WERI-Rb-1 (cell line): Measurements from ENCODE around the gene SLC15A1.

Experiments
- DNase-seq: peaks from one replicate; pipeline ENCODE4 v3.0.0-alpha.2; 2020
- H3K27ac ChIP-seq: fragments of 250-450 bp; sonication (Bioruptor Pico); 2 replicates; pipeline ENCODE4 v1.5.1; 2020; ENCODE audit warnings: mild to moderate bottlenecking, moderate library complexity
- H3K27me3 ChIP-seq: fragments of 250-450 bp; sonication (Bioruptor Pico); 2 replicates; pipeline ENCODE4 v1.5.1; 2021; ENCODE audit warnings: mild to moderate bottlenecking, low read depth, moderate library complexity; ENCODE audit not compliant: insufficient read depth, severe bottlenecking
- H3K36me3 ChIP-seq: fragments of 250-450 bp; sonication (Bioruptor Pico); 2 replicates; pipeline ENCODE4 v1.5.1; 2020; ENCODE audit warnings: mild to moderate bottlenecking, moderate library complexity
- H3K4me3 ChIP-seq: 2 replicates; pipeline ENCODE4 v1.5.1; 2011; ENCODE audit warnings: low read depth, mild to moderate bottlenecking, control low read depth, low read length
- H3K9me3 ChIP-seq: fragments of 250-450 bp; sonication (Bioruptor Pico); 2 replicates; pipeline ENCODE4 v1.5.1; 2021; ENCODE audit warnings: mild to moderate bottlenecking, moderate library complexity; ENCODE audit not compliant: severe bottlenecking
- CTCF ChIP-seq: IDR thresholded peaks from 2 replicates; pipeline ENCODE4 v1.5.1; 2011; ENCODE audit warnings: low read depth, mild to moderate bottlenecking, control low read depth, inconsistent platforms, low read length

Gene SLC15A1

DNA sequence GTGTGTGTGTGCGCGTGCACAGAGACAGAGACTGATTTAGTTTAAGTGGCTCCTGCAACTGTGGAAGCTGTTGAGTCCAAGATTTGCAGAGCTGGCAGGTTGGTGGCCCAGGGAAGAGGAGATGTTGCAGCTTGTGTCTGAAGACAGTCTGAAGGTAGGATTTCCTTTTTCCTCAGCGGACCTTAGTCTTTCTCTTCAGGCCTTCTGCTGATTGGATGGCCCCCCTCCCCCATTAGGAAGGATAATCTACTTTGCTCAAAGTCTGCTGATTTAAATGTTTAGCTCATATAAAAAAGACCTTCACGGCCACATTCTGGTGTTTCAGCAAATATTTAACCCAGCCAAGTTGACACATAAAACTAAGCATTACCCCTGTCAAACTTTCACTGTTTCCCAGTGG lies 84.3 kb downstream of the SLC15A1 start:
- H3K27ac ChIP-seq = 0 out of 2 replicates have a peak overlapping the region, but pooled peaks have one; percentile 1
- no peaks in the 10 kb centered on the region for H3K27me3 ChIP-seq
- no peaks in the 10 kb centered on the region for H3K36me3 ChIP-seq
- peak; percentile 66 for DNase-seq
- no peak overlapping the region for H3K4me3 ChIP-seq
- no peak for TF ChIP-seq CTCF
- H3K9me3 ChIP-seq = peaks cover 2% of the 10 kb centered on the region

DNA sequence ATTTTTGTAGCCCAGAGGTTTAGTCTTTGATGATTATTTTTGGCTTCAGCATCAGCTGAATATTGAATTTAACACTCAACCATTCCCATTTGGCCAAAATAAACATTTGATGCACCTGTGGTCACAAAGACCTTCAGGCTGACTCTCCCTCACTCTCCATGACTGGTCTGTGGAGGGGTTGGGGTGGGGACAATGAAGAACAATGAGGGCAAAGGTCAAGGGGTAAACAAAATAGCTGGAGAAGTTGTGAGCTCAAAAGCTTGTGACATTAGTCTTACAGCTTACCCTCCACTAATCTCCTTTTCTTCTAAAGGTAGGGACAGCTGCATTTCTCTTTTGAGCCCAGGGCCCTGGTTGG lies 86.9 kb downstream of the SLC15A1 start:
- no peak for TF ChIP-seq CTCF
- H3K4me3 ChIP-seq = no peak overlapping the region
- H3K9me3 ChIP-seq = no peaks in the 10 kb centered on the region
- H3K27ac ChIP-seq = no peak overlapping the region
- H3K36me3 ChIP-seq = no peaks in the 10 kb centered on the region
- H3K27me3 ChIP-seq = no peaks in the 10 kb centered on the region
- DNase-seq = no peak

GRCh38 chr13:98664924-98665637 lies 87.4 kb downstream of the SLC15A1 start:
- Histone ChIP-seq H3K27ac (no peak overlapping the region), H3K4me3 (no peak overlapping the region), H3K9me3 (no peaks in the 10 kb centered on the region), H3K27me3 (no peaks in the 10 kb centered on the region), H3K36me3 (no peaks in the 10 kb centered on the region)
- no peak for DNase-seq
- TF ChIP-seq CTCF = no peak

- H3K9me3 ChIP-seq = no peaks in the 10 kb centered on the region
Observed at GRCh38 chr13:98664510-98664909, 88.0 kb downstream of the SLC15A1 start.

GRCh38 chr13:98664047-98664446 lies 88.4 kb downstream of the SLC15A1 start:
- Histone ChIP-seq H3K9me3 (peaks cover 1% of the 10 kb centered on the region), H3K27me3 (no peaks in the 10 kb centered on the region), H3K36me3 (no peaks in the 10 kb centered on the region), H3K4me3 (no peak overlapping the region), H3K27ac (no peak overlapping the region)
- no peak for DNase-seq
- TF ChIP-seq CTCF = no peak

More at GRCh38 chr13:98664510-98664909, 88.0 kb downstream of the SLC15A1 start:
- Histone ChIP-seq H3K27me3 (no peaks in the 10 kb centered on the region), H3K27ac (no peak overlapping the region), H3K4me3 (no peak overlapping the region), H3K36me3 (no peaks in the 10 kb centered on the region)
- no peak for DNase-seq
- no peak for TF ChIP-seq CTCF

DNA sequence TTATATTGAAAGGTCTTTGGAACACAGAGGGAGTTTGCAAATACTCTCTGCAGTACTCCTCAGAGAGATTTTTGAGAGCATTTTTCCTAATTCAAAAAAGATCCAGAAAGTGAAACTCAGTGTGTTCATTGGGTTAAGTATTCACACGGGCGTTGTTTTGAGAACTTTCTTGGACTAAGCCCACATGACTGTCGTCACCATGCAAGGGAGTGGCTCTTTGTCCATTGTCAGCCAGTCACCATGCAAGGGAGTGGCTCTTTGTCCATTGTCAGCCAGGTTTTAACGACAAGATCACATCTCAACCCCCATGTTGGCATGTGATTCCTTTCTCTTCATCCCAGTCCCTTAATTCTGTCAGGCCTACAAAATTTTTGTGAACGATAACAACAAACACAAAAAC lies 94.3 kb downstream of the SLC15A1 start:
- H3K9me3 ChIP-seq = peaks cover 6% of the 10 kb centered on the region
- H3K27me3 ChIP-seq = no peaks in the 10 kb centered on the region
- H3K36me3 ChIP-seq = no peaks in the 10 kb centered on the region
- no peak overlapping the region for H3K4me3 ChIP-seq
- H3K27ac ChIP-seq = no peak overlapping the region
- no peak for DNase-seq
- TF ChIP-seq CTCF = no peak
